ENCODE results near the gene CAMSAP1. TPM values are rescaled to one million over a fixed set of nuclear protein-coding genes. Genes with fewer than 3 reads are reported as not detected.

The CAMSAP1 gene
- total and polyA plus RNA-seq, 9 of the 15 experiments (the other 6 are each of a cell fraction or from before 2014, with no cell fraction given): 1.5 to 28.8 (median 14.3) TPM

DNA sequence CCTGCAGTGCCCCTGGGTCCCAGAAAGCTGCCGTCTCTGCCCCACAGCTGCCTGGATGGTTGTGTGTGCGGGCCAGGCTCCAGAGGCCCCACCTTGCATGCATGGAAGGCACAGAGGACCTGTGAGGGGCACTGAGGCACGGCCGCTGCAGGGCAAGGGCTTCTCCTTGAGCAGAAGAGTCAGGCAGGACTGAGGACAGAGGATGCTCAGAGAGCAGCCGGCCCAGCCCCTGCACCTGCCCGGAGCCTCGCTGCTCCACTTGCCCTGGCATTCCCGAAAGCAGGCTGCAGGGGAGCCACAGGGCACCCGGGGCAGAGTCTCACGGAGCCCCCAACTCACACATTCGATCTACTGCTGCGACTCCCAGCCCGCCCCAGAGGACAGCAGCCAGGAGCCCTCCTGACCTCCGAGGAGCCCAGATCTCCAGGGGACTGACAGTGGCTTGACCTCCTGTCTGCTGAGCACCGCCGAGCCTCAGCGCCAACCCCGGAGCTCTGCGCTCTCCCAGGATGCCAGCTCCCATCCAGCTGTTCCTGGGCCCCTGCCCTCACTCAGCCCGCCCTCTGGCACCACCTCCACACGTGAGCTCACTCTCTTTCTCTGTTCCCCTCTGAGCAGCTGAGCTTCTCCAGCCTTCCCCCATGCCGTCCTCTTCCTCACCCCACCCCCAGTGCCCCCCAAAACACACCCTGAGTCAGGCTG, 110.4 kb downstream of the CAMSAP1 start:
- Histone ChIP-seq H3K27ac (ENCODE audit: extremely low read depth, low read depth, low read length) (no peak overlapping the region), H3K9ac (ENCODE audit: insufficient read depth in 1 of 2, low read depth in 2 of 2, low read length in 2 of 2) (no peak overlapping the region; a peak in 1 of 4 replicates), H4K20me1 (replicated peaks; ENCODE audit: control insufficient read depth, insufficient read depth, low read length) (peaks cover 9% of the 10 kb centered on the region), H3K9me3 (replicated peaks; ENCODE audit: control insufficient read depth, insufficient read depth, low read depth, low read length) (no peaks in the 10 kb centered on the region; the same call in 1 of the 2 replicates), H3K36me3 (ENCODE audit: control insufficient read depth, insufficient read depth, low read length) (no peaks in the 10 kb centered on the region), H3K4me3 (no peak overlapping the region), H3K79me2 (ENCODE audit: control insufficient read depth, insufficient read depth, low read length) (no peaks in the 10 kb centered on the region), H3K27me3 (ENCODE audit: control insufficient read depth in 2 of 2, insufficient read depth in 2 of 2, low read length in 2 of 2) (peaks cover 6 to 39% of the 10 kb centered on the region in 2 experiments; a peak in 4 of 5 replicates), H3K4me2 (ENCODE audit: insufficient read depth, low read length) (no peak overlapping the region), H3K9me1 (ENCODE audit: control insufficient read depth, insufficient read depth, low read length) (no peaks in the 10 kb centered on the region), H2AFZ (ENCODE audit: low read depth, low read length) (no peak overlapping the region), H3K4me1 (replicated peaks in 1 of 2; ENCODE audit: control insufficient read depth in 2 of 2, insufficient read depth in 2 of 2, low read length in 2 of 2) (peaks cover 3 to 40% of the 10 kb centered on the region in 2 experiments; a peak in 3 of 5 replicates)
- in situ Hi-C loops (cut with MboI): loop anchor here (10.0 kb wide), 1 partner anchor 478 kb away; no protein-coding TSS in a partner anchor
- intact Hi-C loops (cut with micrococcal nuclease): loop anchor here (5.0 to 10.0 kb wide), 3 partner anchors 92 to 325 kb away; partner anchors contain the start of gene KCNT1
- DNase-seq (ENCODE audit: extremely low read depth in 1 of 4, low spot score in 3 of 4) (peak in 1 of 4 experiments; percentile 10), ATAC-seq (no peak), FAIRE-seq (no peak)
- no TSS peak for BruUV-seq (replicated peaks)
- WGBS (ENCODE audit: insufficient coverage, low coverage, missing lambda C conversion rate): 19% methylated on average over 18 of the region's 22 CpGs
- CTCF ChIA-PET (ENCODE audit: low intra/inter-chr PET ratio): interaction anchor here (1.0 kb wide), 1 partner anchor 193 kb away, joined by 3 read pairs; no protein-coding TSS in a partner anchor
- TF ChIP-seq HOXB6 (CRISPR knock-in tag; IDR thresholded peaks at IDR 0.05; ENCODE audit: borderline replicate concordance): no peak
- POLR2A ChIA-PET: interaction anchor here (0.6 to 0.7 kb wide), 3 partner anchors 8 to 325 kb away, joined by 3 read pairs; no protein-coding TSS in a partner anchor

DNA sequence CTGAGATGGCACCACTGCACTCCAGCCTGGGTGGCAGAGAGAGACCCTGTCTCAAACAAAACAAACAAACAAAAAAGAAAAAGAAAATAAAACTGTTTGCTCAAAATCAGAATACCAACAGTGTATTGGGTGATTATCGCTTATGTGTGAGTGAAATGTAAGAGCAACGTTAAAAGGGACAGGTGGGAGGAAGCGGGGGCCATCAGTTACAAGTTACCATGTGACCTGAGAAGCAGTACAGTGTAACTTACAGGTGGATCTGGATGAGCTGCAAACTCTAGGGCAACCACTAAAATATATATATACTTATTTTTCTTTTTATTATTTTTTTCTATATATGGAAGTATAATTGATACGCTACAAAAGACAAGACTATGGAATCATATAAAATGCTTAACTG, 112.0 kb downstream of the CAMSAP1 start:
- no peak for FAIRE-seq
- WGBS (ENCODE audit: insufficient coverage, low coverage, missing lambda C conversion rate): 14% methylated on average over 4 of the region's 4 CpGs
- H3K27ac ChIP-seq (ENCODE audit: extremely low read depth, low read depth, low read length): no peak overlapping the region
- intact Hi-C loops (cut with micrococcal nuclease) (loop anchor here (5.0 to 10.0 kb wide), 3 partner anchors 91 to 327 kb away; partner anchors contain the start of gene KCNT1), in situ Hi-C loops (cut with MboI) (loop anchor here (10.0 kb wide), 1 partner anchor 479 kb away; no protein-coding TSS in a partner anchor)
- no peaks in the 10 kb centered on the region for H3K36me3 ChIP-seq (ENCODE audit: control insufficient read depth, insufficient read depth, low read length)
- ATAC-seq: no peak
- peaks cover 16% of the 10 kb centered on the region for H4K20me1 ChIP-seq (replicated peaks; ENCODE audit: control insufficient read depth, insufficient read depth, low read length)
- CTCF ChIA-PET (ENCODE audit: low intra/inter-chr PET ratio): interaction anchor here (0.6 kb wide), 1 partner anchor 189 kb away, joined by 4 read pairs; no protein-coding TSS in a partner anchor
- no peak for DNase-seq (ENCODE audit: extremely low read depth in 1 of 4, low spot score in 3 of 4)
- H3K9ac ChIP-seq (ENCODE audit: insufficient read depth in 1 of 2, low read depth in 2 of 2, low read length in 2 of 2): no peak overlapping the region
- H3K79me2 ChIP-seq (ENCODE audit: control insufficient read depth, insufficient read depth, low read length): no peaks in the 10 kb centered on the region
- no peak overlapping the region for H3K4me2 ChIP-seq (ENCODE audit: insufficient read depth, low read length)
- peaks cover 8 to 49% of the 10 kb centered on the region in 2 experiments; a peak in 4 of 5 replicates for H3K27me3 ChIP-seq (ENCODE audit: control insufficient read depth in 2 of 2, insufficient read depth in 2 of 2, low read length in 2 of 2)
- BruUV-seq (replicated peaks): no TSS peak
- H3K4me3 ChIP-seq: no peak overlapping the region
- no peaks in the 10 kb centered on the region for H3K9me3 ChIP-seq (replicated peaks; ENCODE audit: control insufficient read depth, insufficient read depth, low read depth, low read length)
- POLR2A ChIA-PET: interaction anchor here (0.6 kb wide), 1 partner anchor 10 kb away, joined by 3 read pairs; no protein-coding TSS in a partner anchor
- H3K9me1 ChIP-seq (ENCODE audit: control insufficient read depth, insufficient read depth, low read length): no peaks in the 10 kb centered on the region
- H2AFZ ChIP-seq (ENCODE audit: low read depth, low read length): no peak overlapping the region
- peaks cover 3 to 47% of the 10 kb centered on the region in 2 experiments; a peak in 3 of 5 replicates for H3K4me1 ChIP-seq (replicated peaks in 1 of 2; ENCODE audit: control insufficient read depth in 2 of 2, insufficient read depth in 2 of 2, low read length in 2 of 2)
- TF ChIP-seq ZFPM2 (CRISPR knock-in tag; IDR thresholded peaks at IDR 0.05) (no peak), ZKSCAN1 (IDR thresholded peaks at IDR 0.05; ENCODE audit: low read depth, low read length) (no peak), CSDE1 (IDR thresholded peaks at IDR 0.05) (no peak), ZNF140 (CRISPR knock-in tag; IDR thresholded peaks at IDR 0.05) (no peak)
- TF ChIP-seq, protein P1, sequence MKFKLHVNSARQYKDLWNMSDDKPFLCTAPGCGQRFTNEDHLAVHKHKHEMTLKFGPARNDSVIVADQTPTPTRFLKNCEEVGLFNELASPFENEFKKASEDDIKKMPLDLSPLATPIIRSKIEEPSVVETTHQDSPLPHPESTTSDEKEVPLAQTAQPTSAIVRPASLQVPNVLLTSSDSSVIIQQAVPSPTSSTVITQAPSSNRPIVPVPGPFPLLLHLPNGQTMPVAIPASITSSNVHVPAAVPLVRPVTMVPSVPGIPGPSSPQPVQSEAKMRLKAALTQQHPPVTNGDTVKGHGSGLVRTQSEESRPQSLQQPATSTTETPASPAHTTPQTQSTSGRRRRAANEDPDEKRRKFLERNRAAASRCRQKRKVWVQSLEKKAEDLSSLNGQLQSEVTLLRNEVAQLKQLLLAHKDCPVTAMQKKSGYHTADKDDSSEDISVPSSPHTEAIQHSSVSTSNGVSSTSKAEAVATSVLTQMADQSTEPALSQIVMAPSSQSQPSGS (CRISPR knock-in tag; IDR thresholded peaks at IDR 0.05): no peak
- TF ChIP-seq, protein P2, sequence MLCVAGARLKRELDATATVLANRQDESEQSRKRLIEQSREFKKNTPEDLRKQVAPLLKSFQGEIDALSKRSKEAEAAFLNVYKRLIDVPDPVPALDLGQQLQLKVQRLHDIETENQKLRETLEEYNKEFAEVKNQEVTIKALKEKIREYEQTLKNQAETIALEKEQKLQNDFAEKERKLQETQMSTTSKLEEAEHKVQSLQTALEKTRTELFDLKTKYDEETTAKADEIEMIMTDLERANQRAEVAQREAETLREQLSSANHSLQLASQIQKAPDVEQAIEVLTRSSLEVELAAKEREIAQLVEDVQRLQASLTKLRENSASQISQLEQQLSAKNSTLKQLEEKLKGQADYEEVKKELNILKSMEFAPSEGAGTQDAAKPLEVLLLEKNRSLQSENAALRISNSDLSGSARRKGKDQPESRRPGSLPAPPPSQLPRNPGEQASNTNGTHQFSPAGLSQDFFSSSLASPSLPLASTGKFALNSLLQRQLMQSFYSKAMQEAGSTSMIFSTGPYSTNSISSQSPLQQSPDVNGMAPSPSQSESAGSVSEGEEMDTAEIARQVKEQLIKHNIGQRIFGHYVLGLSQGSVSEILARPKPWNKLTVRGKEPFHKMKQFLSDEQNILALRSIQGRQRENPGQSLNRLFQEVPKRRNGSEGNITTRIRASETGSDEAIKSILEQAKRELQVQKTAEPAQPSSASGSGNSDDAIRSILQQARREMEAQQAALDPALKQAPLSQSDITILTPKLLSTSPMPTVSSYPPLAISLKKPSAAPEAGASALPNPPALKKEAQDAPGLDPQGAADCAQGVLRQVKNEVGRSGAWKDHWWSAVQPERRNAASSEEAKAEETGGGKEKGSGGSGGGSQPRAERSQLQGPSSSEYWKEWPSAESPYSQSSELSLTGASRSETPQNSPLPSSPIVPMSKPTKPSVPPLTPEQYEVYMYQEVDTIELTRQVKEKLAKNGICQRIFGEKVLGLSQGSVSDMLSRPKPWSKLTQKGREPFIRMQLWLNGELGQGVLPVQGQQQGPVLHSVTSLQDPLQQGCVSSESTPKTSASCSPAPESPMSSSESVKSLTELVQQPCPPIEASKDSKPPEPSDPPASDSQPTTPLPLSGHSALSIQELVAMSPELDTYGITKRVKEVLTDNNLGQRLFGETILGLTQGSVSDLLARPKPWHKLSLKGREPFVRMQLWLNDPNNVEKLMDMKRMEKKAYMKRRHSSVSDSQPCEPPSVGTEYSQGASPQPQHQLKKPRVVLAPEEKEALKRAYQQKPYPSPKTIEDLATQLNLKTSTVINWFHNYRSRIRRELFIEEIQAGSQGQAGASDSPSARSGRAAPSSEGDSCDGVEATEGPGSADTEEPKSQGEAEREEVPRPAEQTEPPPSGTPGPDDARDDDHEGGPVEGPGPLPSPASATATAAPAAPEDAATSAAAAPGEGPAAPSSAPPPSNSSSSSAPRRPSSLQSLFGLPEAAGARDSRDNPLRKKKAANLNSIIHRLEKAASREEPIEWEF (CRISPR knock-in tag; IDR thresholded peaks at IDR 0.05): no peak
